ENCODE data around the gene SYT12. TPM values are rescaled to one million over a fixed set of nuclear protein-coding genes. Genes with fewer than 3 reads are reported as not detected.

Gene SYT12
- total RNA-seq, 2 donors from 2014 or later, result 0.38 TPM; not detected in 1

- no peaks in the 10 kb centered on the region for H3K9me3 Mint-ChIP-seq
- H3K4me1 Mint-ChIP-seq (ENCODE audit: low read depth in 2 of 2), result peaks cover 9 to 11% of the 10 kb centered on the region in 2 donors
- H3K27me3 Mint-ChIP-seq, result no peaks in the 10 kb centered on the region
- no peak overlapping the region for H3K27ac Mint-ChIP-seq
- no peak overlapping the region for H3K4me3 Mint-ChIP-seq
- no peak for ATAC-seq
- no peak for DNase-seq (ENCODE audit: low spot score)
- H3K36me3 Mint-ChIP-seq, result no peaks in the 10 kb centered on the region
These were observed 76.0 kb downstream of the SYT12 start for GRCh38 chr11:67098799-67099429.

- no peaks in the 10 kb centered on the region for H3K9me3 Mint-ChIP-seq
- no peaks in the 10 kb centered on the region for H3K27me3 Mint-ChIP-seq
- DNase-seq (ENCODE audit: low spot score) (no peak), ATAC-seq (peak in 1 of 2 donors; percentile 40)
- peak overlapping the region in 1 of 2 donors; percentile 24 for H3K27ac Mint-ChIP-seq
- H3K36me3 Mint-ChIP-seq, result no peaks in the 10 kb centered on the region
- H3K4me1 Mint-ChIP-seq (ENCODE audit: low read depth in 2 of 2), result peaks cover 12 to 13% of the 10 kb centered on the region in 2 donors
- no peak overlapping the region for H3K4me3 Mint-ChIP-seq
These were observed 76.9 kb downstream of the SYT12 start for GRCh38 chr11:67099831-67100324.

Other genes with a start within 250 kb of the SYT12 start
- gene RCE1, start 179.7 kb upstream of the SYT12 start, total RNA-seq, result 10 to 100 TPM; 26.8 to 37.9 TPM
- gene LRFN4, start 166.1 kb upstream of the SYT12 start, total RNA-seq, result 1 to 10 TPM; 1.4 to 7.9 TPM
- 1 to 10 TPM; 6.5 to 9.1 TPM for gene PC, start 64.8 kb upstream of the SYT12 start, total RNA-seq
- gene C11orf86, start 47.8 kb upstream of the SYT12 start, total RNA-seq, result not detected
- not detected for gene RHOD, start 33.7 kb downstream of the SYT12 start, total RNA-seq
- gene KDM2A, start 96.1 kb downstream of the SYT12 start, total RNA-seq, result 100 to 1,000 TPM; 151 to 178 TPM
- 100 to 1,000 TPM; 394 to 432 TPM for gene GRK2, start 243.3 kb downstream of the SYT12 start, total RNA-seq